ENCODE measurements around the gene ITSN2. TPM values are rescaled to one million over a fixed set of nuclear protein-coding genes. Genes with fewer than 3 reads are reported as not detected.

ITSN2 gene
- total and polyA plus RNA-seq, 3 experiments from 2014 or later, result 71.2 to 76.7 (median 76.1) TPM

- POLR2A ChIA-PET, result no interaction called here
- no peaks in the 10 kb centered on the region for H3K4me1 Mint-ChIP-seq
- peaks cover 0 to 8% (median 2%) of the 10 kb centered on the region in 5 donors for H3K9me3 Mint-ChIP-seq
- Histone ChIP-seq H3K27ac (ENCODE audit: low read depth, low read length) (no peak overlapping the region), H3K27me3 (ENCODE audit: insufficient read depth, low read length, poor library complexity, severe bottlenecking) (no peaks in the 10 kb centered on the region), H3K4me1 (ENCODE audit: insufficient read depth, low read length) (no peaks in the 10 kb centered on the region), H3K4me3 (ENCODE audit: low read length) (no peak overlapping the region), H3K9me3 (ENCODE audit: low read length) (no peaks in the 10 kb centered on the region), H3K36me3 (ENCODE audit: insufficient read depth, low read length) (no peaks in the 10 kb centered on the region)
- H3K36me3 Mint-ChIP-seq, result peaks cover 6 to 14% (median 13%) of the 10 kb centered on the region in 3 donors
- no peak overlapping the region for H3K4me3 Mint-ChIP-seq
- DNase-seq, result no peak
- no peak overlapping the region for H3K27ac Mint-ChIP-seq
- no peaks in the 10 kb centered on the region for H3K27me3 Mint-ChIP-seq
- CTCF ChIA-PET, result interaction anchor here (2.1 kb wide), 1 partner anchor 336 kb away, joined by 6 read pairs; no protein-coding TSS in a partner anchor
Observed at GRCh38 chr2:24160761-24161160, 199.6 kb downstream of the ITSN2 start.

- Histone ChIP-seq H3K36me3 (ENCODE audit: insufficient read depth, low read length) (no peaks in the 10 kb centered on the region), H3K27me3 (ENCODE audit: insufficient read depth, low read length, poor library complexity, severe bottlenecking) (no peaks in the 10 kb centered on the region), H3K4me3 (ENCODE audit: low read length) (no peak overlapping the region), H3K9me3 (ENCODE audit: low read length) (no peaks in the 10 kb centered on the region), H3K4me1 (ENCODE audit: insufficient read depth, low read length) (no peaks in the 10 kb centered on the region), H3K27ac (ENCODE audit: low read depth, low read length) (no peak overlapping the region)
- Mint-ChIP-seq H3K4me3 (no peak overlapping the region), H3K9me3 (peaks cover 0 to 8% (median 2%) of the 10 kb centered on the region in 5 donors), H3K36me3 (peaks cover 6 to 14% (median 13%) of the 10 kb centered on the region in 3 donors), H3K4me1 (no peaks in the 10 kb centered on the region), H3K27me3 (no peaks in the 10 kb centered on the region), H3K27ac (no peak overlapping the region)
- ChIA-PET POLR2A (no interaction called here), CTCF (no interaction called here)
- DNase-seq, result no peak
Observed at GRCh38 chr2:24159708-24160107, 200.6 kb downstream of the ITSN2 start.

- Mint-ChIP-seq H3K4me1 (no peaks in the 10 kb centered on the region), H3K27me3 (no peaks in the 10 kb centered on the region), H3K27ac (no peak overlapping the region), H3K36me3 (peaks cover 6 to 14% (median 13%) of the 10 kb centered on the region in 3 donors), H3K4me3 (no peak overlapping the region), H3K9me3 (peaks cover 0 to 8% (median 2%) of the 10 kb centered on the region in 5 donors)
- DNase-seq, result no peak
- Histone ChIP-seq H3K4me3 (ENCODE audit: low read length) (no peak overlapping the region), H3K4me1 (ENCODE audit: insufficient read depth, low read length) (no peaks in the 10 kb centered on the region), H3K27ac (ENCODE audit: low read depth, low read length) (no peak overlapping the region), H3K9me3 (ENCODE audit: low read length) (no peaks in the 10 kb centered on the region), H3K27me3 (ENCODE audit: insufficient read depth, low read length, poor library complexity, severe bottlenecking) (no peaks in the 10 kb centered on the region), H3K36me3 (ENCODE audit: insufficient read depth, low read length) (no peaks in the 10 kb centered on the region)
- CTCF ChIA-PET, result no interaction called here
- POLR2A ChIA-PET, result no interaction called here
Observed at GRCh38 chr2:24158131-24158530, 202.2 kb downstream of the ITSN2 start.

- Mint-ChIP-seq H3K9me3 (peaks cover 3 to 5% (median 4%) of the 10 kb centered on the region in 5 donors), H3K36me3 (peaks cover 17 to 29% (median 22%) of the 10 kb centered on the region in 3 donors), H3K27ac (no peak overlapping the region), H3K4me1 (no peaks in the 10 kb centered on the region), H3K4me3 (no peak overlapping the region), H3K27me3 (no peaks in the 10 kb centered on the region)
- ChIA-PET CTCF (no interaction called here), POLR2A (interaction anchor here (0.6 kb wide), 1 partner anchor 73 kb away, joined by 8 read pairs; no protein-coding TSS in a partner anchor)
- Histone ChIP-seq H3K36me3 (ENCODE audit: insufficient read depth, low read length) (no peaks in the 10 kb centered on the region), H3K4me1 (ENCODE audit: insufficient read depth, low read length) (no peaks in the 10 kb centered on the region), H3K27ac (ENCODE audit: low read depth, low read length) (no peak overlapping the region), H3K4me3 (ENCODE audit: low read length) (no peak overlapping the region), H3K9me3 (ENCODE audit: low read length) (no peaks in the 10 kb centered on the region), H3K27me3 (ENCODE audit: insufficient read depth, low read length, poor library complexity, severe bottlenecking) (no peaks in the 10 kb centered on the region)
- DNase-seq, result no peak
Observed at GRCh38 chr2:24153478-24153877, 206.9 kb downstream of the ITSN2 start.

Other genes with a start within 250 kb of the ITSN2 start
- gene PFN4, start 237.2 kb downstream of the ITSN2 start, total RNA-seq, result under 1 TPM in 1 of 2 experiments, not detected in 1; 0.35 TPM
- not detected for gene PFN4, start 237.2 kb downstream of the ITSN2 start, polyA plus RNA-seq
- 1 to 10 TPM; 4.3 to 6.0 TPM for gene FAM228B, start 237.1 kb downstream of the ITSN2 start, total RNA-seq
- gene FAM228B, start 237.1 kb downstream of the ITSN2 start, polyA plus RNA-seq, result 9.2 TPM
- not detected for gene FAM228A, start 185.5 kb downstream of the ITSN2 start, total RNA-seq
- not detected for gene FAM228A, start 185.5 kb downstream of the ITSN2 start, polyA plus RNA-seq
- gene NCOA1, start 130.7 kb upstream of the ITSN2 start, total RNA-seq, result 10 to 100 TPM; 32.2 to 35.7 TPM
- gene NCOA1, start 130.7 kb upstream of the ITSN2 start, polyA plus RNA-seq, result 32.7 TPM